Neural progenitor cell (in vitro differentiated cells): ENCODE measurements around the gene LMCD1.

Experiments
- EZH2 ChIP-seq: fragments of 200-600 bp; sonication (generic); IDR thresholded peaks from 2 replicates; pipeline ENCODE4 v1.6.1; 2017; ENCODE audit warnings: antibody characterized with exemption, mild to moderate bottlenecking, moderate library complexity
- EZH2phosphoT487 ChIP-seq: fragments of 200-600 bp; sonication (generic); IDR thresholded peaks from 2 replicates; pipeline ENCODE4 v1.6.1; 2017; ENCODE audit warnings: antibody characterized with exemption
- TF ChIP-seq, protein P1 (sequence below): fragments of 200-600 bp; sonication (generic); IDR thresholded peaks from 2 replicates; pipeline ENCODE4 v1.5.1; 2017; ENCODE audit warnings: antibody characterized with exemption, mild to moderate bottlenecking

- TF ChIP-seq, protein P1, sequence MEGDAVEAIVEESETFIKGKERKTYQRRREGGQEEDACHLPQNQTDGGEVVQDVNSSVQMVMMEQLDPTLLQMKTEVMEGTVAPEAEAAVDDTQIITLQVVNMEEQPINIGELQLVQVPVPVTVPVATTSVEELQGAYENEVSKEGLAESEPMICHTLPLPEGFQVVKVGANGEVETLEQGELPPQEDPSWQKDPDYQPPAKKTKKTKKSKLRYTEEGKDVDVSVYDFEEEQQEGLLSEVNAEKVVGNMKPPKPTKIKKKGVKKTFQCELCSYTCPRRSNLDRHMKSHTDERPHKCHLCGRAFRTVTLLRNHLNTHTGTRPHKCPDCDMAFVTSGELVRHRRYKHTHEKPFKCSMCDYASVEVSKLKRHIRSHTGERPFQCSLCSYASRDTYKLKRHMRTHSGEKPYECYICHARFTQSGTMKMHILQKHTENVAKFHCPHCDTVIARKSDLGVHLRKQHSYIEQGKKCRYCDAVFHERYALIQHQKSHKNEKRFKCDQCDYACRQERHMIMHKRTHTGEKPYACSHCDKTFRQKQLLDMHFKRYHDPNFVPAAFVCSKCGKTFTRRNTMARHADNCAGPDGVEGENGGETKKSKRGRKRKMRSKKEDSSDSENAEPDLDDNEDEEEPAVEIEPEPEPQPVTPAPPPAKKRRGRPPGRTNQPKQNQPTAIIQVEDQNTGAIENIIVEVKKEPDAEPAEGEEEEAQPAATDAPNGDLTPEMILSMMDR: no peak
- TF ChIP-seq EZH2 (no peak), EZH2phosphoT487 (no peak)
Measured at GRCh38 chr3:8520816-8521403, 19.3 kb downstream of the LMCD1 start.
